ENCODE data around the gene MEIKIN. TPM values are rescaled to one million over a fixed set of nuclear protein-coding genes. Genes with fewer than 3 reads are reported as not detected.
"Not testable (repeated sequence)": the region's sequence is repeated elsewhere in the genome, so short reads cannot be mapped to it uniquely, and the experiment has no call there.

Gene MEIKIN
- total and polyA plus RNA-seq, 12 donors, result 0.09 TPM; not detected in 11

- Histone ChIP-seq H3K27me3 (peaks cover 0 to 3% (median 0%) of the 10 kb centered on the region in 7 donors), H3K9me3 (peaks cover 0 to 5% (median 0%) of the 10 kb centered on the region in 11 donors), H3K36me3 (no peaks in the 10 kb centered on the region), H3K27ac (no peak overlapping the region), H3K4me3 (no peak overlapping the region), H3K4me1 (no peaks in the 10 kb centered on the region)
- intact Hi-C loops (cut with DNase I), result no loop called here
- TF ChIP-seq CTCF (IDR thresholded peaks at IDR 0.05), result no peak
- DNase-seq (no peak), ATAC-seq (no peak)
Measured at GRCh38 chr5:131914472-131914871, 31.0 kb downstream of the MEIKIN start.

- no peaks in the 10 kb centered on the region for H3K36me3 ChIP-seq
- WGBS, 2 donors, result 41 to 59% methylated on average over 3 of the region's 3 CpGs
- H3K27ac ChIP-seq, result no peak overlapping the region
- no peaks in the 10 kb centered on the region for H3K4me1 ChIP-seq
- no peak for ATAC-seq
- DNase-seq, result no peak
- H3K4me3 ChIP-seq, result no peak overlapping the region
- peaks cover 0 to 3% (median 0%) of the 10 kb centered on the region in 7 donors for H3K27me3 ChIP-seq
- peaks cover 0 to 6% (median 0%) of the 10 kb centered on the region in 11 donors for H3K9me3 ChIP-seq
- intact Hi-C loops (cut with DNase I), result no loop called here
- TF ChIP-seq CTCF (IDR thresholded peaks at IDR 0.05), result no peak
Measured at GRCh38 chr5:131913603-131914002, 31.9 kb downstream of the MEIKIN start.

- no peaks in the 10 kb centered on the region for H3K4me1 ChIP-seq
- WGBS, 2 donors, result 74 to 80% methylated on average over 2 of the region's 2 CpGs
- no peak for DNase-seq
- no peak overlapping the region for H3K27ac ChIP-seq
- H3K27me3 ChIP-seq, result no peaks in the 10 kb centered on the region
- TF ChIP-seq CTCF (IDR thresholded peaks at IDR 0.05), result no peak
- no peak overlapping the region for H3K4me3 ChIP-seq
- no peak for ATAC-seq
- H3K9me3 ChIP-seq, result peaks cover 0 to 40% (median 14%) of the 10 kb centered on the region in 11 donors
- intact Hi-C loops (cut with DNase I), result no loop called here
- H3K36me3 ChIP-seq, result no peaks in the 10 kb centered on the region
Measured at GRCh38 chr5:131906668-131907067, 38.8 kb downstream of the MEIKIN start.

- H3K36me3 ChIP-seq; DNase-seq; H3K4me1 ChIP-seq; H3K4me3 ChIP-seq; intact Hi-C loops (cut with DNase I); H3K27me3 ChIP-seq; ATAC-seq: not testable (repeated sequence)
- peaks cover 0 to 54% (median 14%) of the 10 kb centered on the region in 11 donors for H3K9me3 ChIP-seq
- peak overlapping the region in 1 of 10 donors; percentile 54 for H3K27ac ChIP-seq
- 69 to 82% methylated on average over 1 of the region's 1 CpG for WGBS, 2 donors
Measured at GRCh38 chr5:131902266-131902665, 43.2 kb downstream of the MEIKIN start.

GRCh38 chr5:131899686-131900085 lies 45.8 kb downstream of the MEIKIN start:
- ATAC-seq (no peak), DNase-seq (no peak)
- no peaks in the 10 kb centered on the region for H3K27me3 ChIP-seq
- H3K9me3 ChIP-seq, result peaks cover 0 to 55% (median 5%) of the 10 kb centered on the region in 11 donors
- H3K4me3 ChIP-seq, result no peak overlapping the region
- no peaks in the 10 kb centered on the region for H3K4me1 ChIP-seq
- no peak for TF ChIP-seq CTCF (IDR thresholded peaks at IDR 0.05)
- no peak overlapping the region for H3K27ac ChIP-seq
- no peaks in the 10 kb centered on the region for H3K36me3 ChIP-seq
- intact Hi-C loops (cut with DNase I), result no loop called here

All from heart right ventricle (tissue), 16 donors.